ENCODE data around the gene EDARADD.

- TF ChIP-seq NRF1 (IDR thresholded peaks at IDR 0.05; ENCODE audit: low read depth, low read length), result no peak
- TF ChIP-seq CTCF (IDR thresholded peaks at IDR 0.05; ENCODE audit: control extremely low read depth in 1 of 3, insufficient read depth in 1 of 3, low read depth in 1 of 3, low read length in 3 of 3), result no peak
- TF ChIP-seq SRF (IDR thresholded peaks at IDR 0.05; ENCODE audit: low read depth, low read length), result no peak
- no peak for TF ChIP-seq POLR2AphosphoS5 (IDR thresholded peaks at IDR 0.05; ENCODE audit: low read depth, low read length)
- TF ChIP-seq EZH2 (IDR thresholded peaks at IDR 0.05; ENCODE audit: low read depth, low read length, severe bottlenecking), result no peak
- TF ChIP-seq CEBPB (IDR thresholded peaks at IDR 0.05; ENCODE audit: low read depth, low read length), result no peak
- no peak for TF ChIP-seq BRCA1 (IDR thresholded peaks at IDR 0.05; ENCODE audit: low read depth, low read length)
- no peak for TF ChIP-seq EGR1 (IDR thresholded peaks at IDR 0.05; ENCODE audit: borderline replicate concordance, low read depth, low read length)
- no peak for TF ChIP-seq YY1 (IDR thresholded peaks at IDR 0.05; ENCODE audit: low read depth, low read length)
- no peak for TF ChIP-seq GTF2F1 (IDR thresholded peaks at IDR 0.05; ENCODE audit: borderline replicate concordance, low read depth, low read length)
- TF ChIP-seq CHD2 (IDR thresholded peaks at IDR 0.05; ENCODE audit: low read length), result no peak
Measured at GRCh38 chr1:236421850-236422516, 27.9 kb downstream of the EDARADD start.
